ENCODE measurements around the gene ACTN4. TPM values are rescaled to one million over a fixed set of nuclear protein-coding genes. Genes with fewer than 3 reads are reported as not detected.

Gene ACTN4
- total RNA-seq, 2 donors from 2014 or later: 1,019 to 1,060 TPM

DNA sequence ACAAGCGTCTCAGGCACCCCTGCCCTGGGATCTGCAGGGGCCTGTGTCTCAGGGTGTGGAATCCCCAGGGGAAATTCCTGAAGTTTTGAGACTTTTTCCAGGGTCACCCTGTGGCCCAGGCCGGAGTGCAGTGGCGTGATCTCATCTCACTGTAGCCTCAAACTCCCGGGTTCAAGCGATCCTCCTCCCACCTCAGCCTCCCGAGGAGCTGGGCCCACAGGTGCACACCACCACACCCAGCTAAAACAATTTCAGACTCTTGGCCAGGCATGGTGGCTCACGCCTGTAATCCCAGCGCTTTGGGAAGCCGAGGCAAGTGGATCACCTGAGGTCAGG, 92.8 kb downstream of the ACTN4 start:
- Histone ChIP-seq H3K4me3 (no peak overlapping the region), H3K27ac (no peak overlapping the region), H3K4me1 (no peaks in the 10 kb centered on the region), H3K36me3 (no peaks in the 10 kb centered on the region), H3K9me3 (no peaks in the 10 kb centered on the region), H3K27me3 (no peaks in the 10 kb centered on the region), H3K9ac (ENCODE audit: low read depth in 2 of 2, low read length in 2 of 2) (no peak overlapping the region)
- DNase-seq: no peak
- TF ChIP-seq, protein P1, sequence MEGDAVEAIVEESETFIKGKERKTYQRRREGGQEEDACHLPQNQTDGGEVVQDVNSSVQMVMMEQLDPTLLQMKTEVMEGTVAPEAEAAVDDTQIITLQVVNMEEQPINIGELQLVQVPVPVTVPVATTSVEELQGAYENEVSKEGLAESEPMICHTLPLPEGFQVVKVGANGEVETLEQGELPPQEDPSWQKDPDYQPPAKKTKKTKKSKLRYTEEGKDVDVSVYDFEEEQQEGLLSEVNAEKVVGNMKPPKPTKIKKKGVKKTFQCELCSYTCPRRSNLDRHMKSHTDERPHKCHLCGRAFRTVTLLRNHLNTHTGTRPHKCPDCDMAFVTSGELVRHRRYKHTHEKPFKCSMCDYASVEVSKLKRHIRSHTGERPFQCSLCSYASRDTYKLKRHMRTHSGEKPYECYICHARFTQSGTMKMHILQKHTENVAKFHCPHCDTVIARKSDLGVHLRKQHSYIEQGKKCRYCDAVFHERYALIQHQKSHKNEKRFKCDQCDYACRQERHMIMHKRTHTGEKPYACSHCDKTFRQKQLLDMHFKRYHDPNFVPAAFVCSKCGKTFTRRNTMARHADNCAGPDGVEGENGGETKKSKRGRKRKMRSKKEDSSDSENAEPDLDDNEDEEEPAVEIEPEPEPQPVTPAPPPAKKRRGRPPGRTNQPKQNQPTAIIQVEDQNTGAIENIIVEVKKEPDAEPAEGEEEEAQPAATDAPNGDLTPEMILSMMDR (IDR thresholded peaks at IDR 0.05): no peak
- intact Hi-C loops (cut with DNase I): no loop called here

DNA sequence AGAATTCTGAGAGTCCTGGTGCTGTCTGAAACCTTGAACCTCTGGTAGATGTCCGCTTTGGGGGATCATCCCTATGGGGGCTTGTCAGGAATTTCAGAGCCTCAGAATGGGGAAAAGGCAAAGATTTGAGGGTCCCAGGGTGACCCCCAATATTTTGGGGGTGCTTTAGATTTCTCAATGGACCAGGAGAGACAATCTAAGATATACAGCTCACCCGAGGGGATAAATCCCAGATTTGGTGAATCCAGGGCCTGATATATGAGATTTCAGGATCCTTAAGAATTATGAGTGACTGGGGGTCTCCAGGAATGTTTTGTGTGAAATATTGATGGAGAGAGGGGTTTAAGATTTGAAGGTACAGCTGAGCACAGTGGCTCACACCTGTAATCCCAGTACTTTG, 93.5 kb downstream of the ACTN4 start:
- H3K9me3 ChIP-seq: no peaks in the 10 kb centered on the region
- H3K27ac ChIP-seq: no peak overlapping the region
- intact Hi-C loops (cut with DNase I): no loop called here
- no peak overlapping the region for H3K4me3 ChIP-seq
- TF ChIP-seq, protein P1 (IDR thresholded peaks at IDR 0.05): no peak
- H3K27me3 ChIP-seq: no peaks in the 10 kb centered on the region
- H3K9ac ChIP-seq (ENCODE audit: low read depth in 2 of 2, low read length in 2 of 2): no peak overlapping the region
- H3K4me1 ChIP-seq: no peaks in the 10 kb centered on the region
- H3K36me3 ChIP-seq: no peaks in the 10 kb centered on the region
- DNase-seq: no peak

DNA sequence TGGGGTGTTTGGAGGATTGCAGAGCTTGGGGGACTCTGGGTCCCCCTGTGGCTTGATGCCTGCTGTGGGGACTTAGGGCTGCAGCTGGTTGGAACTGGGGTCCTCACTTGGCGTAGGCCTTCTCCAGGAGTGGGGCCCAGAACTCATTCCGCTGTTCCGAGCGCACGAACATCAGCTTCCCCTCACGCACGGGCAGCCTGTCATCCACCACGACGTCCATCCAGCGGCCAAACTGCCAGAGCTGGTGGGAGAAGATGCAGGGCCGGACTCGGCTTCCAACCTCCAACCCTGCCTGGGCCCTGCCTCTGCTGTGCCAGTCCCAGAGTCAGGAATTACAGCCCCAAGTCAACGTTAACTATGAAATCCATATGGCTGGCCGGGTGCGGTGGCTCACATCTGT, 94.2 kb downstream of the ACTN4 start:
- TF ChIP-seq, protein P1 (IDR thresholded peaks at IDR 0.05): no peak
- intact Hi-C loops (cut with DNase I): no loop called here
- Histone ChIP-seq H3K4me1 (no peaks in the 10 kb centered on the region), H3K27me3 (no peaks in the 10 kb centered on the region), H3K9me3 (no peaks in the 10 kb centered on the region), H3K4me3 (no peak overlapping the region), H3K27ac (no peak overlapping the region), H3K36me3 (no peaks in the 10 kb centered on the region), H3K9ac (ENCODE audit: low read depth in 2 of 2, low read length in 2 of 2) (no peak overlapping the region)
- DNase-seq: no peak

DNA sequence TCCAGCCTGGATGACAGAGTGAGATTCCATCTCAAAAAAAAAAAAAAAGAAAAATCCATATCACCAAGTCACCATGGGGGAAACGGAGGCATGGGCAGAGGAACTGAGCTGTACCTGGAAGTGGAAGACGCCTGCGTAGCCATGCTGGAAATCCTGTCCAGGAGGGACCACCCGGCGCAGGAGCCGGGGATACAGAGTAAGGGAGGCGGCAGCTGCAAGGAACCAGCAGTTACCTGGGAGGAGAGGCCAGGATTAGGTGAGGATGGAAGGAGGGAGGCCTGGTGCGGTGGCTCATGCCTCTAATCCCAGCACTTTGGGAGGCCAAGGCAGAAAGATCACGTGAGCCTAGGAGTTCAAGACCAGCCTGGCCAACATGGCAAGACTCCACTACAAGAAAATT, 94.8 kb downstream of the ACTN4 start:
- no peak for DNase-seq
- Histone ChIP-seq H3K4me3 (no peak overlapping the region), H3K27me3 (no peaks in the 10 kb centered on the region), H3K36me3 (no peaks in the 10 kb centered on the region), H3K9ac (ENCODE audit: low read depth in 2 of 2, low read length in 2 of 2) (no peak overlapping the region), H3K27ac (no peak overlapping the region), H3K9me3 (no peaks in the 10 kb centered on the region), H3K4me1 (no peaks in the 10 kb centered on the region)
- TF ChIP-seq, protein P1 (IDR thresholded peaks at IDR 0.05): no peak
- intact Hi-C loops (cut with DNase I): no loop called here

DNA sequence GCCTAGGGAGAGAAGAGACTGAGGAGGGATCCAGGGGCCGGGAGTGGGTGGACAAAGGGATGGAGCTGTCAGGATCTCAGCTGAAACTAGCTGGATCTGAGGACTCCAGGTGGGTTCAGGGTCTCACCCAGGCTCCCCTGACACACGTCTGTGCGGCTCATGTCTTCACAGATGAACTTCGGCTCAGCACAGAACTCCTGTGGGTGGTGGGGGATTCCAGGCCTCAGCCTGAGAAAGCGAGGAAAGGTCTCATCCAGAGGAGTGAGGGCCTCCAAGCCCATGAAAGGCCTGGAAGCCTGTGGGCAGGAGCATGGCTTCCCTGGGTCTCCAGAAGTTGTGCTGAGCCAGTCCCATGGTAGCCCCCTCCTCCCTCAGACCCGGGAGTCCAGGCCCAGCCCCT, 95.5 kb downstream of the ACTN4 start:
- Histone ChIP-seq H3K9me3 (no peaks in the 10 kb centered on the region), H3K4me1 (no peaks in the 10 kb centered on the region), H3K9ac (ENCODE audit: low read depth in 2 of 2, low read length in 2 of 2) (no peak overlapping the region), H3K27ac (no peak overlapping the region), H3K4me3 (no peak overlapping the region), H3K36me3 (no peaks in the 10 kb centered on the region), H3K27me3 (no peaks in the 10 kb centered on the region)
- intact Hi-C loops (cut with DNase I): no loop called here
- TF ChIP-seq, protein P1 (IDR thresholded peaks at IDR 0.05): no peak
- no peak for DNase-seq
